K562 (cell line): ENCODE measurements around the gene C19orf67. TPM values are rescaled to one million over a fixed set of nuclear protein-coding genes. Genes with fewer than 3 reads are reported as not detected.

ENCODE experiments used
- CREB3 ChIP-seq: fragments of 450-650 bp; conservative IDR thresholded peaks from 2 replicates; pipeline ENCODE4 v1.6.1; 2016; ENCODE audit warnings: missing genetic modification characterization, low read depth, mild to moderate bottlenecking, missing compliant biosample characterization, moderate library complexity
- E2F8 ChIP-seq: fragments of 450-650 bp; IDR thresholded peaks from 2 replicates; pipeline ENCODE4 v1.7.1; 2018; ENCODE audit warnings: mild to moderate bottlenecking, low read depth; ENCODE audit not compliant: partially characterized antibody
- EP400 ChIP-seq: fragments of 450-650 bp; IDR thresholded peaks from 2 replicates; pipeline ENCODE4 v1.6.1; 2017; ENCODE audit warnings: antibody characterized with exemption, mild to moderate bottlenecking, moderate library complexity
- GTF2E2 ChIP-seq: fragments of 200-800 bp; sonication (Bioruptor generic); IDR thresholded peaks from 2 replicates; pipeline ENCODE4 v1.6.1; 2016; ENCODE audit warnings: missing genetic modification characterization, missing compliant biosample characterization
- HDAC1 ChIP-seq, 2 experiments: fragments of 450-650 bp; IDR thresholded peaks; 2 replicates each; pipeline ENCODE4 v1.6.1; 2016 to 2017; ENCODE audit warnings: inconsistent platforms in 1 of 2, mild to moderate bottlenecking in 1 of 2, moderate library complexity in 1 of 2
- KDM4B ChIP-seq, 2 experiments: fragments of 450-650 bp in 1 of 2; sonication (generic) in 1 of 2; IDR thresholded peaks; 2 replicates each; pipeline ENCODE4 v1.6.1; 2016 to 2017; ENCODE audit warnings: borderline replicate concordance in 2 of 2, antibody characterized with exemption in 1 of 2, low read depth in 1 of 2, mild to moderate bottlenecking in 1 of 2
- KLF6 ChIP-seq: fragments of 250-450 bp; sonication (Bioruptor Pico); IDR thresholded peaks from 2 replicates; pipeline ENCODE4 v1.4.0; 2020; ENCODE audit warnings: mild to moderate bottlenecking, moderate library complexity, borderline replicate concordance
- NR4A1 ChIP-seq, 2 experiments: fragments of 250-450 bp in 1 of 2; fragments of 450-650 bp in 1 of 2; sonication (Bioruptor Pico) in 1 of 2; IDR thresholded peaks; 2 replicates each; pipeline versions ENCODE4 v1.4.0 to v1.6.1; 2016 to 2020; ENCODE audit warnings: mild to moderate bottlenecking in 2 of 2, missing compliant biosample characterization in 1 of 2, missing genetic modification characterization in 1 of 2, moderate library complexity in 1 of 2
- SMC3 ChIP-seq: conservative IDR thresholded peaks from 2 replicates; pipeline ENCODE4 v1.6.1; 2011; ENCODE audit warnings: low read depth, low read length, improper control_type of control experiment; ENCODE audit not compliant: insufficient read depth
- TEAD2 ChIP-seq: fragments of 450-650 bp; IDR thresholded peaks from 2 replicates; pipeline ENCODE4 v1.6.1; 2016; ENCODE audit warnings: missing genetic modification characterization, control low read depth, missing compliant biosample characterization
- TFAP4 ChIP-seq: sonication (generic); formaldehyde crosslinking; IDR thresholded peaks from 2 replicates; pipeline ENCODE4 v1.8.0; 2022; ENCODE audit warnings: missing genetic modification reagents, mild to moderate bottlenecking, moderate library complexity, borderline replicate concordance
- ZNF507 ChIP-seq: conservative IDR thresholded peaks from 2 replicates; pipeline ENCODE4 v1.6.1; 2017; ENCODE audit warnings: missing genetic modification characterization, missing compliant biosample characterization
- polyA plus RNA-seq, 8 experiments: library from polyadenylated mRNA; depleted of rRNA in 4 of 8; stranded (reverse) in 5 of 8; unstranded in 3 of 8; fragments of >200 nt; fragmentation: Nextera tagmentation in 2 of 8; fragmentation: Illumina TruSeq in 1 of 8; extraction: Ambion mirVana in 2 of 8; extraction: Trizol in 1 of 8; gene quantifications; 2 replicates each; pipeline versions ENCODE4 v1.2.1 to v1.2.3, GENCODE V29; 2011 to 2014; ENCODE audit warnings: inconsistent platforms in 1 of 8, missing spikeins in 1 of 8
- total RNA-seq, 7 experiments: library from RNA; depleted of rRNA in 6 of 7; stranded (reverse); fragments of >200 nt in 6 of 7; fragmentation: Illumina TruSeq in 2 of 7; extraction: Trizol in 2 of 7; gene quantifications; 2 replicates each; pipeline versions ENCODE4 v1.2.1 to v1.2.3, GENCODE V29; 2011 to 2021; ENCODE audit warnings: low replicate concordance in 1 of 7
- TF ChIP-seq, protein P1 (sequence below): sonication (generic); formaldehyde crosslinking; IDR thresholded peaks from 2 replicates; pipeline ENCODE4 v1.9.0; 2022; ENCODE audit warnings: mild to moderate bottlenecking, missing genetic modification reagents
- TF ChIP-seq, protein P2 (sequence below), 3 experiments: fragments of 200-800 bp in 1 of 3; fragments of 250-450 bp in 1 of 3; fragments of 450-650 bp in 1 of 3; sonication (Bioruptor Pico) in 1 of 3; sonication (Bioruptor generic) in 1 of 3; formaldehyde crosslinking in 1 of 3; IDR thresholded peaks; 2 replicates each; pipeline versions ENCODE4 v1.6.1 to v1.8.0; 2016 to 2022; ENCODE audit warnings: mild to moderate bottlenecking in 2 of 3, missing genetic modification characterization in 2 of 3, missing compliant biosample characterization in 1 of 3, moderate library complexity in 1 of 3

Gene C19orf67
- total and polyA plus RNA-seq, 9 of the 15 experiments (the other 6 are each of a cell fraction or from before 2014, with no cell fraction given), result 0.29 to 1.8 (median 0.51) TPM; not detected in 3

GRCh38 chr19:14031719-14032480 is 53.7 kb downstream of the C19orf67 start, which contains the start of gene IL27RA (continued):
- TF ChIP-seq E2F8 (no peak), ZNF507 (tag) (no peak), KDM4B (IDR thresholded peaks at IDR 0.05; ENCODE audit: borderline replicate concordance in 2 of 2, low read depth in 1 of 2) (peak in 1 of 2 experiments; percentile 77; a peak in 1 of 4 replicates), KLF6 (CRISPR knock-in tag) (no peak), CREB3 (tag) (0 out of 2 replicates have a peak, but pooled peaks have one; percentile 45), NR4A1 (CRISPR knock-in tag; IDR thresholded peaks at IDR 0.05) (no peak), NR4A1 (tag; IDR thresholded peaks at IDR 0.05) (0 out of 2 replicates have a peak, but pooled peaks have one; percentile 17), GTF2E2 (tag) (0 out of 2 replicates have a peak, but pooled peaks have one; percentile 32), HDAC1 (IDR thresholded peaks at IDR 0.05) (peak in 1 of 2 experiments; percentile 70; a peak in 1 of 4 replicates), TEAD2 (tag) (no peak), EP400 (peak; percentile 65), SMC3 (peak; percentile 43; the same call in 1 of the 2 replicates), TFAP4 (peak; percentile 58; the same call in 1 of the 2 replicates)
- TF ChIP-seq, protein P1, sequence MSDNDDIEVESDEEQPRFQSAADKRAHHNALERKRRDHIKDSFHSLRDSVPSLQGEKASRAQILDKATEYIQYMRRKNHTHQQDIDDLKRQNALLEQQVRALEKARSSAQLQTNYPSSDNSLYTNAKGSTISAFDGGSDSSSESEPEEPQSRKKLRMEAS (CRISPR knock-in tag), result peak; percentile 82
- TF ChIP-seq, protein P2, sequence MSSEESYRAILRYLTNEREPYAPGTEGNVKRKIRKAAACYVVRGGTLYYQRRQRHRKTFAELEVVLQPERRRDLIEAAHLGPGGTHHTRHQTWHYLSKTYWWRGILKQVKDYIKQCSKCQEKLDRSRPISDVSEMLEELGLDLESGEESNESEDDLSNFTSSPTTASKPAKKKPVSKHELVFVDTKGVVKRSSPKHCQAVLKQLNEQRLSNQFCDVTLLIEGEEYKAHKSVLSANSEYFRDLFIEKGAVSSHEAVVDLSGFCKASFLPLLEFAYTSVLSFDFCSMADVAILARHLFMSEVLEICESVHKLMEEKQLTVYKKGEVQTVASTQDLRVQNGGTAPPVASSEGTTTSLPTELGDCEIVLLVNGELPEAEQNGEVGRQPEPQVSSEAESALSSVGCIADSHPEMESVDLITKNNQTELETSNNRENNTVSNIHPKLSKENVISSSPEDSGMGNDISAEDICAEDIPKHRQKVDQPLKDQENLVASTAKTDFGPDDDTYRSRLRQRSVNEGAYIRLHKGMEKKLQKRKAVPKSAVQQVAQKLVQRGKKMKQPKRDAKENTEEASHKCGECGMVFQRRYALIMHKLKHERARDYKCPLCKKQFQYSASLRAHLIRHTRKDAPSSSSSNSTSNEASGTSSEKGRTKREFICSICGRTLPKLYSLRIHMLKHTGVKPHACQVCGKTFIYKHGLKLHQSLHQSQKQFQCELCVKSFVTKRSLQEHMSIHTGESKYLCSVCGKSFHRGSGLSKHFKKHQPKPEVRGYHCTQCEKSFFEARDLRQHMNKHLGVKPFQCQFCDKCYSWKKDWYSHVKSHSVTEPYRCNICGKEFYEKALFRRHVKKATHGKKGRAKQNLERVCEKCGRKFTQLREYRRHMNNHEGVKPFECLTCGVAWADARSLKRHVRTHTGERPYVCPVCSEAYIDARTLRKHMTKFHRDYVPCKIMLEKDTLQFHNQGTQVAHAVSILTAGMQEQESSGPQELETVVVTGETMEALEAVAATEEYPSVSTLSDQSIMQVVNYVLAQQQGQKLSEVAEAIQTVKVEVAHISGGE (CRISPR knock-in tag; IDR thresholded peaks at IDR 0.05), result peak in 1 of 3 experiments; percentile 69; a peak in 2 of 6 replicates
